OCI-LY7 (cell line): ENCODE data around the gene RDH5. TPM values are rescaled to one million over a fixed set of nuclear protein-coding genes. Genes with fewer than 3 reads are reported as not detected.

Source experiments
- BruUV-seq: library from RNA; stranded (reverse); fragments of 400-500 nt; replicated peaks from 2 replicates; lab custom pipeline; 2021; lab: Mats Ljungman, UMichigan
- CTCF ChIA-PET: fragments of 300-600 bp; sonication (Branson Sonifier 250); formaldehyde crosslinking; loops from one replicate; lab custom pipeline; 2022; ENCODE audit warnings: antibody characterized with exemption; ENCODE audit not compliant: unreplicated experiment; lab: Charles Lee
- POLR2A ChIA-PET: fragments of 300-600 bp; sonication (Branson Sonifier 250); formaldehyde crosslinking; loops from one replicate; lab custom pipeline; 2022; ENCODE audit warnings: antibody characterized with exemption; lab: Charles Lee
- DNase-seq: peaks from one replicate; pipeline ENCODE4 v3.0.0-alpha.2; 2015; ENCODE audit warnings: low spot score
- H2AFZ ChIP-seq: fragments of 200-600 bp; sonication (generic), shearing (Covaris generic); 2 replicates; pipeline ENCODE4 v1.6.1; 2014; ENCODE audit warnings: mild to moderate bottlenecking, antibody characterized with exemption, low read length, moderate library complexity
- H3K27ac ChIP-seq: fragments of 200-600 bp; sonication (generic); 2 replicates; pipeline ENCODE4 v1.5.1; 2014; ENCODE audit warnings: mixed run types, low read depth, mild to moderate bottlenecking, moderate library complexity, low read length, inconsistent platforms; ENCODE audit not compliant: poor library complexity, severe bottlenecking
- H3K36me3 ChIP-seq: fragments of 200-600 bp; sonication (generic); 2 replicates; pipeline ENCODE4 v1.6.1; 2014; ENCODE audit warnings: mild to moderate bottlenecking, antibody characterized with exemption, low read length, moderate library complexity, mixed read lengths; ENCODE audit not compliant: insufficient read depth
- H3K4me1 ChIP-seq: fragments of 200-600 bp; sonication (generic); 2 replicates; pipeline ENCODE4 v1.5.1; 2014; ENCODE audit warnings: mild to moderate bottlenecking, low read length; ENCODE audit not compliant: insufficient read depth, poor library complexity, severe bottlenecking
- H3K4me2 ChIP-seq: fragments of 200-600 bp; sonication (generic); 2 replicates; pipeline ENCODE4 v1.6.1; 2014; ENCODE audit warnings: mild to moderate bottlenecking, low read length
- H3K4me3 ChIP-seq: fragments of 200-600 bp; sonication (generic); 2 replicates; pipeline ENCODE4 v1.5.1; 2014; ENCODE audit warnings: mild to moderate bottlenecking, low read depth, low read length; ENCODE audit not compliant: poor library complexity, severe bottlenecking
- H3K79me2 ChIP-seq: fragments of 200-600 bp; sonication (generic); 2 replicates; pipeline ENCODE4 v1.6.1; 2016; ENCODE audit warnings: low read depth, mild to moderate bottlenecking, low read length, moderate library complexity, mixed read lengths; ENCODE audit not compliant: insufficient read depth
- H3K9me2 ChIP-seq: fragments of 200-600 bp; sonication (generic); 2 replicates; pipeline ENCODE4 v1.6.1; 2016; ENCODE audit warnings: mild to moderate bottlenecking, low read length, mixed read lengths; ENCODE audit not compliant: insufficient read depth
- H3K9me3 ChIP-seq: fragments of 200-600 bp; sonication (generic); 2 replicates; pipeline ENCODE4 v1.6.1; 2014; ENCODE audit warnings: mild to moderate bottlenecking, mixed run types, low read length, mixed read lengths
- H4K20me1 ChIP-seq: fragments of 200-600 bp; sonication (generic); 2 replicates; pipeline ENCODE4 v1.6.1; 2014; ENCODE audit warnings: mild to moderate bottlenecking, antibody characterized with exemption, low read length, moderate library complexity, mixed read lengths; ENCODE audit not compliant: insufficient read depth
- EZH2phosphoT487 ChIP-seq: fragments of 200-600 bp; sonication (generic); IDR thresholded peaks from 2 replicates; pipeline ENCODE4 v1.6.1; 2018; ENCODE audit warnings: low read depth, borderline replicate concordance, mild to moderate bottlenecking, mixed run types, antibody characterized with exemption, low read length, moderate library complexity, mixed read lengths
- intact Hi-C: fragments of 100-400 bp; cut with micrococcal nuclease; formaldehyde crosslinking; loops from one replicate; pipeline ENCODE4 v1.10.0; 2022; ENCODE audit not compliant: unreplicated experiment
- total RNA-seq, 2 experiments: library from RNA; depleted of rRNA in 1 of 2; stranded (reverse); fragments of >200 nt in 1 of 2; shearing (Covaris generic) in 1 of 2; gene quantifications; 2 replicates each; pipeline ENCODE4 v1.2.3, GENCODE V29; 2014 to 2022
- TF ChIP-seq, protein P1 (sequence below): fragments of 200-600 bp; sonication (generic); conservative IDR thresholded peaks from 2 replicates; pipeline ENCODE4 v1.5.1; 2014; ENCODE audit warnings: mild to moderate bottlenecking, antibody characterized with exemption, low read length, moderate library complexity, mixed read lengths

Gene RDH5
- total RNA-seq, 2 experiments from 2014 or later: 6.2 to 20.1 TPM

DNA sequence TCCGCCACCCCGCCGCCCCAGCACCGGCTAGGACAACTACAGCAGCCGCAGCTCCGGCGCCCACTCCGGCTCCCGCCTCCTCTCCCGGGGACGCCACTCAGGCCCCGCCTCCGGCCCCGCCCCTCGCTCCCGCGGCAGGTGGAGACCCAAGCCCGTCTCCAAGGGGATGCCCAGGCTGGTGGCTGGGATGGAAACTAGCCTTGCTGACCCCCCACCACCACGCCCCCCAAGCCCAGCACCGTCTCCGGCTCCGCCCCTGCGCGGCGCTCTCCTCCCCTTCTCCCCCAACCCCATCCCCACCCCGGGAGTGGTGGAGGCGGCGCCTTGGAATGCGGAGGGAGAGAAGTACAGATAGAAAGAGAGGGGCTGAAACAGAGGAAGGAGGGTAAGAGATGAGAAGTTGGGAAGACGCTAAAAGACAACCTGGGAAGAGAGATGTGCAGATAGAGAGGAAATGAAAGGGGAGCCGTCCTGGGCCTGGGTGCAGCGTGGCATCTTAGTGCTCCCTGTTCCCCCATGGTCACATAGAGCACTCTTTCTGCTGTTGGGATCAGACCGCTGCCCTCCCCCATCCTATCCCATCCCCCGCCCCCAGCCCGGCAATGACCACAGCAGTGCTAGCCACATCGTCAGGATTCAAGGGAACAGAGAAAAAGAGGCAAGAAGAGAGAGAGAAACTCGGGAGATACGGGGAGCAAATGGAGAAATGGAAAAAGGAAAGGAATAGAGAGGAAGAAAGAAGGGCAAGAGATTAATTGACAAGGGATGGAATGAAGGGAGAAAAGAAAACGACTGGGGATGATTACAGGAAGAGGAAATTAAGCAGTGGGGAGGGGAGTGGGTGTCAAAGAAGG, 12.1 kb upstream of the RDH5 start, which contains the start of gene ITGA7:
ITGA7 (minus strand) TSS at position 64 of the 854 bp plus-strand sequence. CDS start 222 bp downstream, outside the sequence.
- intact Hi-C loops: no loop called here
- CTCF ChIA-PET: no interaction called here
- H2AFZ ChIP-seq: peak within 1 kb of the TSS; percentile 23; the same call in 1 of the 2 replicates
- H3K4me2 ChIP-seq: peak within 1 kb of the TSS; percentile 62
- H3K9me3 ChIP-seq: no peaks in the 10 kb centered on the region
- TF ChIP-seq, protein P1, sequence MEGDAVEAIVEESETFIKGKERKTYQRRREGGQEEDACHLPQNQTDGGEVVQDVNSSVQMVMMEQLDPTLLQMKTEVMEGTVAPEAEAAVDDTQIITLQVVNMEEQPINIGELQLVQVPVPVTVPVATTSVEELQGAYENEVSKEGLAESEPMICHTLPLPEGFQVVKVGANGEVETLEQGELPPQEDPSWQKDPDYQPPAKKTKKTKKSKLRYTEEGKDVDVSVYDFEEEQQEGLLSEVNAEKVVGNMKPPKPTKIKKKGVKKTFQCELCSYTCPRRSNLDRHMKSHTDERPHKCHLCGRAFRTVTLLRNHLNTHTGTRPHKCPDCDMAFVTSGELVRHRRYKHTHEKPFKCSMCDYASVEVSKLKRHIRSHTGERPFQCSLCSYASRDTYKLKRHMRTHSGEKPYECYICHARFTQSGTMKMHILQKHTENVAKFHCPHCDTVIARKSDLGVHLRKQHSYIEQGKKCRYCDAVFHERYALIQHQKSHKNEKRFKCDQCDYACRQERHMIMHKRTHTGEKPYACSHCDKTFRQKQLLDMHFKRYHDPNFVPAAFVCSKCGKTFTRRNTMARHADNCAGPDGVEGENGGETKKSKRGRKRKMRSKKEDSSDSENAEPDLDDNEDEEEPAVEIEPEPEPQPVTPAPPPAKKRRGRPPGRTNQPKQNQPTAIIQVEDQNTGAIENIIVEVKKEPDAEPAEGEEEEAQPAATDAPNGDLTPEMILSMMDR: no peak
- no peak for TF ChIP-seq EZH2phosphoT487
- no peaks in the 10 kb centered on the region for H3K9me2 ChIP-seq
- peaks cover 19% of the 10 kb centered on the region for H3K4me1 ChIP-seq
- no peaks in the 10 kb centered on the region for H4K20me1 ChIP-seq
- BruUV-seq: no TSS peak
- H3K36me3 ChIP-seq: no peaks in the 10 kb centered on the region
- H3K27ac ChIP-seq: no peak within 1 kb of the TSS
- H3K4me3 ChIP-seq: peak within 1 kb of the TSS; percentile 64
- H3K79me2 ChIP-seq: no peaks in the 10 kb centered on the region
- POLR2A ChIA-PET: no interaction called here
- peak; percentile 19 for DNase-seq

DNA sequence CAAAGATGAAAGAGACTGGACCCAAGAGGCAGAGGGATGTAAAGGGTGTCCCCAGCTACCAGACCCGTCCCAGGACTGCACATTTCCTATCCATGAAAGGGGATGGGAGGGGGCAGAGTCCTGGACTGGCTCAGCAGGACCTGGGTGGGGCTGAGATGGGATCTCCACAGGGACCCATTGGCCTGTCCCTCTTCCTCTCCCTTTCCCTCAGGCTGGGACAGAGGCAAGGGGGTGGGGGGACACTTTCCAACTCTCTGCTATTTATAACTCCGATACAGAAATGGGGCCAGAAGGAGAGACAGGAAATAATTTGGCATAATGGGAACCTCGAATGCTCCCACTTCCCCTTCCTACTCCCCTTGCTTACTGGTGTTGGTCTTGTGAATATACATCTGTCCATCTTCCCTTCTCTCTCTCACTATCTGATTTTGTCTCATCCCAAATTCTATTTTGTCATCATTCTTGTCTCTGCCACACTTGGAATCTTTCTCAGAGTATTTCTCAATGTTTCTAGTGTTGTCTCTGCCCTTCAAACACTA, 11.4 kb upstream of the RDH5 start:
- Histone ChIP-seq H3K9me2 (no peaks in the 10 kb centered on the region), H3K36me3 (no peaks in the 10 kb centered on the region), H3K4me1 (peaks cover 19% of the 10 kb centered on the region), H3K4me3 (peak overlapping the region; percentile 64), H2AFZ (peak overlapping the region; percentile 23; the same call in 1 of the 2 replicates), H3K79me2 (no peaks in the 10 kb centered on the region), H3K4me2 (peak overlapping the region; percentile 62), H4K20me1 (no peaks in the 10 kb centered on the region), H3K9me3 (no peaks in the 10 kb centered on the region), H3K27ac (no peak overlapping the region)
- ChIA-PET CTCF (no interaction called here), POLR2A (no interaction called here)
- no peak for TF ChIP-seq EZH2phosphoT487
- TF ChIP-seq, protein P1: no peak
- DNase-seq: no peak
- no TSS peak for BruUV-seq
- intact Hi-C loops: no loop called here
